SK-N-SH (cell line): ENCODE measurements around the gene MYH11. TPM values are rescaled to one million over a fixed set of nuclear protein-coding genes. Genes with fewer than 3 reads are reported as not detected.
"Not testable (repeated sequence)": the region's sequence is repeated elsewhere in the genome, so short reads cannot be mapped to it uniquely, and the experiment has no call there.

ENCODE experiments used
- CTCF ChIA-PET: fragments of 300-600, 350-600 bp; formaldehyde crosslinking; extraction: SDS; loops from one replicate; lab custom pipeline; 2021; lab: Yijun Ruan, JAX
- POLR2A ChIA-PET: fragments of 350-600 bp; sonication (Branson Sonifier 250); formaldehyde crosslinking; extraction: SDS; loops from one replicate; lab custom pipeline; 2020; ENCODE audit warnings: antibody characterized with exemption, inconsistent platforms; lab: Yijun Ruan, JAX
- DNase-seq: peaks from one replicate; pipeline ENCODE4 v3.0.0; 2012
- H2AFZ ChIP-seq: fragments of 200-600 bp; sonication (generic); 2 replicates; pipeline ENCODE4 v1.8.1; 2016; ENCODE audit warnings: antibody characterized with exemption, mild to moderate bottlenecking, low read depth
- H3F3A ChIP-seq: fragments of 200-600 bp; sonication (generic); replicated peaks from 2 replicates; pipeline ENCODE3; 2016; ENCODE audit warnings: antibody characterized with exemption, mild to moderate bottlenecking; ENCODE audit not compliant: insufficient read depth
- H3K27ac ChIP-seq, 2 experiments: fragments of 200-500 bp in 1 of 2; fragments of 200-600 bp in 1 of 2; sonication (Bioruptor generic) in 1 of 2; sonication (generic), shearing (Covaris generic) in 1 of 2; 2 replicates each; pipeline versions ENCODE4 v1.5.1 to v1.6.1; 2014 to 2016; ENCODE audit warnings: low read depth in 2 of 2, inconsistent platforms in 1 of 2, low read length in 1 of 2, mild to moderate bottlenecking in 1 of 2, mixed read lengths in 1 of 2
- H3K27me3 ChIP-seq: fragments of 200-600 bp; sonication (generic), shearing (Covaris generic); 2 replicates; pipeline ENCODE4 v1.6.1; 2016; ENCODE audit warnings: mixed run types; ENCODE audit not compliant: insufficient read depth
- H3K36me3 ChIP-seq, 2 experiments: fragments of 200-500 bp in 1 of 2; fragments of 200-600 bp in 1 of 2; sonication (Bioruptor generic) in 1 of 2; sonication (generic) in 1 of 2; replicated peaks in 1 of 2; 2 replicates each; pipeline versions ENCODE3 to v1.5.1; 2014 to 2016; ENCODE audit warnings: low read length in 1 of 2, mild to moderate bottlenecking in 1 of 2; ENCODE audit not compliant: insufficient read depth in 2 of 2, control insufficient read depth in 1 of 2
- H3K4me1 ChIP-seq, 2 experiments: fragments of 200-500 bp in 1 of 2; fragments of 200-600 bp in 1 of 2; sonication (Bioruptor generic) in 1 of 2; sonication (generic), shearing (Covaris generic) in 1 of 2; 2 replicates each; pipeline versions ENCODE4 v1.5.1 to v1.6.1; 2014 to 2016; ENCODE audit warnings: low read depth in 1 of 2, low read length in 1 of 2, mixed run types in 1 of 2; ENCODE audit not compliant: insufficient read depth in 2 of 2, control insufficient read depth in 1 of 2
- H3K4me2 ChIP-seq: fragments of 200-600 bp; sonication (generic), shearing (Covaris generic); 2 replicates; pipeline ENCODE4 v1.6.1; 2017; ENCODE audit warnings: mixed run types
- H3K4me3 ChIP-seq, 2 experiments: fragments of 200-500 bp in 1 of 2; fragments of 200-600 bp in 1 of 2; sonication (Bioruptor generic) in 1 of 2; sonication (generic), shearing (Covaris generic) in 1 of 2; 2 replicates each; pipeline versions ENCODE4 v1.5.1 to v1.8.1; 2014 to 2016; ENCODE audit warnings: low read depth in 2 of 2, inconsistent platforms in 1 of 2, low read length in 1 of 2, mild to moderate bottlenecking in 1 of 2, mixed read lengths in 1 of 2, moderate library complexity in 1 of 2
- H3K79me2 ChIP-seq: fragments of 200-600 bp; sonication (generic); 2 replicates; pipeline ENCODE4 v1.8.1; 2017; ENCODE audit warnings: mild to moderate bottlenecking; ENCODE audit not compliant: insufficient read depth
- H3K9ac ChIP-seq: fragments of 200-600 bp; sonication (generic); 2 replicates; pipeline ENCODE4 v1.6.1; 2017; ENCODE audit warnings: mixed run types
- H3K9me2 ChIP-seq: fragments of 200-600 bp; sonication (generic); 2 replicates; pipeline ENCODE4 v1.6.1; 2017; ENCODE audit warnings: mixed run types
- H3K9me3 ChIP-seq: fragments of 200-600 bp; sonication (generic); 2 replicates; pipeline ENCODE4 v1.6.1; 2017; ENCODE audit warnings: mixed run types, mild to moderate bottlenecking, moderate library complexity
- H4K20me1 ChIP-seq: fragments of 200-600 bp; sonication (generic); 2 replicates; pipeline ENCODE4 v1.6.1; 2017; ENCODE audit warnings: mild to moderate bottlenecking, mixed run types; ENCODE audit not compliant: insufficient read depth
- CTCF ChIP-seq: fragments of 200-600 bp; sonication (generic); IDR thresholded peaks from 2 replicates; pipeline ENCODE4 v1.6.1; 2017; ENCODE audit warnings: antibody characterized with exemption, mild to moderate bottlenecking, moderate library complexity
- ELF1 ChIP-seq: IDR thresholded peaks from 2 replicates; pipeline ENCODE4 v1.4.0; 2012
- EP300 ChIP-seq, 2 experiments: IDR thresholded peaks; 2 replicates each; pipeline versions ENCODE4 v1.4.0 to v1.6.1; 2012; ENCODE audit warnings: borderline replicate concordance in 1 of 2, low read depth in 1 of 2, low read length in 1 of 2
- FOXM1 ChIP-seq: IDR thresholded peaks from 2 replicates; pipeline ENCODE4 v1.4.0; 2012; ENCODE audit warnings: low read depth, mild to moderate bottlenecking
- GABPA ChIP-seq: IDR thresholded peaks from 2 replicates; pipeline ENCODE4 v1.4.0; 2012; ENCODE audit warnings: low read depth, mild to moderate bottlenecking
- NFIC ChIP-seq: IDR thresholded peaks from 2 replicates; pipeline ENCODE4 v1.4.0; 2012; ENCODE audit warnings: borderline replicate concordance
- NRF1 ChIP-seq: IDR thresholded peaks from 2 replicates; pipeline ENCODE4 v1.6.1; 2012; ENCODE audit warnings: low read depth, mild to moderate bottlenecking, low read length
- RCOR1 ChIP-seq: fragments of 150-350 bp; IDR thresholded peaks from 2 replicates; pipeline ENCODE4 v1.6.1; 2017; ENCODE audit warnings: antibody characterized with exemption, low read length
- RXRA ChIP-seq: IDR thresholded peaks from 2 replicates; pipeline ENCODE4 v1.4.0; 2012; ENCODE audit warnings: low read depth, mild to moderate bottlenecking, borderline replicate concordance
- SIN3A ChIP-seq: IDR thresholded peaks from 2 replicates; pipeline ENCODE4 v1.6.1; 2012; ENCODE audit warnings: low read depth, mild to moderate bottlenecking, low read length, moderate library complexity, borderline replicate concordance
- SMC3 ChIP-seq: IDR thresholded peaks from 2 replicates; pipeline ENCODE4 v1.6.1; 2012; ENCODE audit warnings: low read depth, low read length, improper control_type of control experiment
- TEAD4 ChIP-seq: IDR thresholded peaks from 2 replicates; pipeline ENCODE4 v1.4.0; 2012; ENCODE audit warnings: mild to moderate bottlenecking, borderline replicate concordance; ENCODE audit not compliant: insufficient read depth
- USF2 ChIP-seq: fragments of 150-350 bp; IDR thresholded peaks from 2 replicates; pipeline ENCODE4 v1.6.1; 2017; ENCODE audit warnings: antibody characterized with exemption, low read length, low read depth, borderline replicate concordance
- ZBTB33 ChIP-seq: IDR thresholded peaks from 2 replicates; pipeline ENCODE4 v1.4.0; 2012; ENCODE audit warnings: low read depth, borderline replicate concordance
- WGBS: methylation state at CpG from one replicate; pipeline ENCODE4 v1.1.6; 2017; ENCODE audit warnings: low lambda C conversion rate; 5-methylcytosine and 5-hydroxymethylcytosine counted together
- polyA plus RNA-seq, 3 experiments: library from polyadenylated mRNA; depleted of rRNA; stranded (reverse); fragments of >200 nt; gene quantifications; 2 replicates each; pipeline ENCODE4 v1.2.3, GENCODE V29; 2012
- TF ChIP-seq, protein P1 (sequence below): fragments of 150-350 bp; IDR thresholded peaks from 2 replicates; pipeline ENCODE4 v1.6.1; 2016; ENCODE audit warnings: mild to moderate bottlenecking, low read depth, low read length
- TF ChIP-seq, protein P2 (sequence below): IDR thresholded peaks from 2 replicates; pipeline ENCODE4 v1.4.0; 2012; ENCODE audit warnings: low read depth, borderline replicate concordance

The MYH11 gene
- polyA plus RNA-seq, 1 of the 3 experiments (the other 2 are of a cell fraction) = 0.02 TPM

- Histone ChIP-seq H3K9me3 (peaks cover 1% of the 10 kb centered on the region; the same call in 1 of the 2 replicates), H3K4me2 (no peak overlapping the region), H3K36me3 (no peaks in the 10 kb centered on the region), H3K27ac (no peak overlapping the region), H3K9ac (no peak overlapping the region), H3K4me3 (no peak overlapping the region), H2AFZ (no peak overlapping the region), H3F3A (no peaks in the 10 kb centered on the region), H3K4me1 (no peaks in the 10 kb centered on the region), H3K79me2 (no peaks in the 10 kb centered on the region), H4K20me1 (no peaks in the 10 kb centered on the region), H3K27me3 (no peaks in the 10 kb centered on the region; the same call in 1 of the 2 replicates), H3K9me2 (no peaks in the 10 kb centered on the region)
- WGBS = 7% methylated on average over 4 of the region's 4 CpGs
- ChIA-PET CTCF (interaction anchor here (8.5 kb wide), 1 partner anchor 13 kb away, joined by 83 read pairs; no protein-coding TSS in a partner anchor), POLR2A (no interaction called here)
- TF ChIP-seq GABPA (no peak), NRF1 (no peak), EP300 (IDR thresholded peaks at IDR 0.05; ENCODE audit: borderline replicate concordance in 1 of 2, low read depth in 1 of 2, low read length in 1 of 2) (no peak), SIN3A (no peak), RCOR1 (no peak), SMC3 (no peak), TEAD4 (no peak), FOXM1 (no peak), NFIC (no peak), ZBTB33 (no peak), CTCF (no peak), ELF1 (no peak), USF2 (no peak), RXRA (no peak)
- TF ChIP-seq, protein P1, sequence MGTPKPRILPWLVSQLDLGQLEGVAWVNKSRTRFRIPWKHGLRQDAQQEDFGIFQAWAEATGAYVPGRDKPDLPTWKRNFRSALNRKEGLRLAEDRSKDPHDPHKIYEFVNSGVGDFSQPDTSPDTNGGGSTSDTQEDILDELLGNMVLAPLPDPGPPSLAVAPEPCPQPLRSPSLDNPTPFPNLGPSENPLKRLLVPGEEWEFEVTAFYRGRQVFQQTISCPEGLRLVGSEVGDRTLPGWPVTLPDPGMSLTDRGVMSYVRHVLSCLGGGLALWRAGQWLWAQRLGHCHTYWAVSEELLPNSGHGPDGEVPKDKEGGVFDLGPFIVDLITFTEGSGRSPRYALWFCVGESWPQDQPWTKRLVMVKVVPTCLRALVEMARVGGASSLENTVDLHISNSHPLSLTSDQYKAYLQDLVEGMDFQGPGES = no peak
- TF ChIP-seq, protein P2, sequence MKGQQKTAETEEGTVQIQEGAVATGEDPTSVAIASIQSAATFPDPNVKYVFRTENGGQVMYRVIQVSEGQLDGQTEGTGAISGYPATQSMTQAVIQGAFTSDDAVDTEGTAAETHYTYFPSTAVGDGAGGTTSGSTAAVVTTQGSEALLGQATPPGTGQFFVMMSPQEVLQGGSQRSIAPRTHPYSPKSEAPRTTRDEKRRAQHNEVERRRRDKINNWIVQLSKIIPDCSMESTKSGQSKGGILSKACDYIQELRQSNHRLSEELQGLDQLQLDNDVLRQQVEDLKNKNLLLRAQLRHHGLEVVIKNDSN = no peak
- DNase-seq = peak; percentile 33
Measured at GRCh38 chr16:15810411-15810810, 46.4 kb downstream of the MYH11 start.

DNA sequence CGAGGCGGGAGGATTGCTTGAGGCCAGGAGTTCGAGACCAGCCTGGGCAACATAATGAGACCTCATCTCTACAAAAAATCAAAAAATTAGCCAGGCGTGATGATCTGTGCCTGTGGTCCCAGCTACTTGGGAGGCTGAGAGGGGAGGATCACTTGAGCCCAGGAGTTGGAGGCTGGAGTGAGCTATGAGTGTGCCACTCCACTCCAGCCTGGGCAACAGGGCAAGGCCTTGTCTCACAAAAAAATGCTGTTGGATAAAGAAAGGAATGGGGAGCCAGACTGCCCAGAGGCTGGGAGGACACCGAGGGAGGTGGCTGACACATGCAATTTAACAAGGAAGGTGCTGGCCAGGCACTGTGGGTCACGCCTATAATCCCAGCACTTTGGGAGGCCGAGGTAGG lies 47.5 kb downstream of the MYH11 start:
- H3K79me2 ChIP-seq, H3K27me3 ChIP-seq, H2AFZ ChIP-seq, H3K9me3 ChIP-seq, H4K20me1 ChIP-seq, H3K4me1 ChIP-seq, H3K4me3 ChIP-seq, H3F3A ChIP-seq, H3K27ac ChIP-seq, H3K4me2 ChIP-seq, H3K36me3 ChIP-seq, H3K9ac ChIP-seq, H3K9me2 ChIP-seq, POLR2A ChIA-PET, DNase-seq: not testable (repeated sequence)
- CTCF ChIA-PET = interaction anchor here (8.5 kb wide), 1 partner anchor 14 kb away, joined by 83 read pairs; no protein-coding TSS in a partner anchor
- 60% methylated on average over 7 of the region's 7 CpGs for WGBS
